ENCODE data around the gene AK8.

- TF ChIP-seq REST (IDR thresholded peaks at IDR 0.05) (no peak), TAF1 (conservative IDR thresholded peaks at IDR 0.05) (no peak), CTCF (IDR thresholded peaks at IDR 0.05; ENCODE audit: low read depth, low read length, missing input control) (no peak), JUND (IDR thresholded peaks at IDR 0.05) (no peak), SP1 (IDR thresholded peaks at IDR 0.05) (no peak), RXRA (IDR thresholded peaks at IDR 0.05) (no peak), NR2F2 (IDR thresholded peaks at IDR 0.05) (no peak), RAD21 (IDR thresholded peaks at IDR 0.05) (no peak), YY1 (IDR thresholded peaks at IDR 0.05) (no peak), GABPA (IDR thresholded peaks at IDR 0.05 in 1 of 2, conservative IDR thresholded peaks at IDR 0.05 in 1 of 2) (no peak), MAX (IDR thresholded peaks at IDR 0.05) (no peak), ATF3 (IDR thresholded peaks at IDR 0.05) (no peak), EGR1 (IDR thresholded peaks at IDR 0.05; ENCODE audit: low read depth in 2 of 2) (no peak)
Measured at GRCh38 chr9:132824151-132824550, 53.9 kb downstream of the AK8 start.
